SHP77 (cell line): Measurements from ENCODE around the gene CCDC38.

Source experiments
- DNase-seq, 2 experiments: peaks; one replicate each; lab custom pipeline; 2025; lab: John Stamatoyannopoulos, UW

The CCDC38 gene

DNA sequence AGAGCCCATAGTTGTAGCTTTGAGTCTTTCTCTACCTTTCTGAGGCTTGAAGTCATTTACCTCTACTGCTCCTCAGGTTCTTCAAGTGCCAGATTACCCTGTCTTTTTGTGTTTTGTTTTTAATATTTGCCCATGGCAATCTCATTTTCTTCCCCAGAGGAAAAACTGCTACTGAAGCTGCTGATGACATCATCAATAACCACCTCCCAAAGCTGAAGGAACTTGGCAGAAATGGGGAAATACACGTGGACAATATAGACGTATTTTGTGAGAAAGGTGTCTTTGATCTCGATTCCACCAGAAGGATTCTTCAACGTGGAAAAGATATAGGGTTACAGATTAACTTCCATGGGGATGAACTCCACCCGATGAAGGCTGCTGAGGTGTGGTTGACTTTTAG lies 17.8 kb upstream of the CCDC38 start:
- DNase-seq, result no peak

DNA sequence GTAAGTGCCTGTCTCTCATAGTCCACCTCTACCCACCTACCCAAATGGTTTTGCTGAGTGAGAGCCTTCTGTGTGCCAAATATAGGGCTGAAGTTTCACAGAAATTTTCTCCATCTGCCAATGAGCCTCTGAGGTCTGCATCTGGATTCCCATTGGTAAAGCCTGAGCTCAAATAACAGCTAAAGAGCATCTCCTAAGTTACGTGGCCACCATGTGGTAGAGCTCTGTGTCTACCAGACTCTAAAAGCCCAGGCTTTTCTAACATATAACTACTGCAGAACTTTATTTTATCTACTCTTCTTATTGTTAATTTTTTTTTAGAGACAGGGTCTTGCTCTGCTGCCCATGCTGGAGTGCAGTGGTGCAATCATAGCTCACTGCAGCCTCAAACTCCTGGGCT lies 16.7 kb upstream of the CCDC38 start:
- DNase-seq, result peak in 1 of 2 experiments; percentile 21

GRCh38 chr12:95956557-95957145 lies 14.2 kb upstream of the CCDC38 start:
- DNase-seq, result no peak

- no peak for DNase-seq
Measured at GRCh38 chr12:95955549-95956159, 13.2 kb upstream of the CCDC38 start.

GRCh38 chr12:95953000-95953399 lies 10.6 kb upstream of the CCDC38 start:
- DNase-seq, result no peak

DNA sequence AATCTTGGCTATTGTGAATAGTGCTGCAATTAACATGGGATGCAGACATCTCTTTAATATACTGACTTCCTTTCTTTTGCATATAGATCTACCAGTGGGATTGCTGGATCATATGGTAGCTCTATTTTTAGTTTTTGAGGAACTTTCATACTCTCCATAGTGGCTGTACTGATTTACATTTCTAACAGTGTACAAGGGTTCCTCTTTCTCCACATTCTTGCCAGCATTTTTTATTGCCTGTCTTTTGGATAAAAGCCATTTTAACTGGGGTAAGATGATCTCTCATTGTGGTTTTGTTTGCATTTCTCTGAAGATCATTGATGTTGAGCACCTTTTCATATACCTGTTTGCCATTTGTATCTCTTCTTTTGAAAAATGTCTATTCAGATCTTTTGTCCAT lies 9.1 kb upstream of the CCDC38 start:
- no peak for DNase-seq

GRCh38 chr12:95949477-95950206 lies 7.2 kb upstream of the CCDC38 start:
- DNase-seq, result no peak

- DNase-seq, result no peak
Measured at GRCh38 chr12:95944108-95944704, 1.8 kb upstream of the CCDC38 start.

DNA sequence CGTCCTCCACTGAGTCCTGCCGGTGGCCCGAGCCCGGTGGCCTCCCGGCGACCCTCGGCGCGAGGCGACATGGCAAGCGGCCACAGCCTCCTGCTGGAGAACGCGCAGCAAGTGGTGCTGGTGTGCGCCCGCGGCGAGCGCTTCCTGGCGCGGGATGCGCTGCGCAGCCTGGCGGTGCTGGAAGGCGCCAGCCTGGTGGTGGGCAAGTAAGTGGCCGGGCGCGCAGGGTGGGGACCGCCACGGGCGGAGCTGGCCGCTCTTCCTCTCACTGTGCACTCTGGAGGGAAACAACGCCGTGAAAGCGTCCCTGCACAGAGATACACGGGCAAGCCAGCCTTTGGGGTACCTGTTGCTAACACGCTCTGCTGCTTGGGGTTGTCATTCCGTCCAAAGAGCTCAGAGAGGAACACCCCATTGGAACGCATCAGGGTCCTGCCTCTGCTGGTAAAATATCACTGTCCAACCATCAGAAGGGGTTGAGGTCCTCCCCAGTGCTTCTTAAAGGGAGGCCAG lies 972 bp upstream of the CCDC38 start, which contains the start of gene AMDHD1:
TSS of gene AMDHD1 (plus strand) at position 2 of the 513 bp plus-strand sequence. CDS start at position 70, 68 bp downstream.
- peak; percentile 24 to 56 for DNase-seq

DNA sequence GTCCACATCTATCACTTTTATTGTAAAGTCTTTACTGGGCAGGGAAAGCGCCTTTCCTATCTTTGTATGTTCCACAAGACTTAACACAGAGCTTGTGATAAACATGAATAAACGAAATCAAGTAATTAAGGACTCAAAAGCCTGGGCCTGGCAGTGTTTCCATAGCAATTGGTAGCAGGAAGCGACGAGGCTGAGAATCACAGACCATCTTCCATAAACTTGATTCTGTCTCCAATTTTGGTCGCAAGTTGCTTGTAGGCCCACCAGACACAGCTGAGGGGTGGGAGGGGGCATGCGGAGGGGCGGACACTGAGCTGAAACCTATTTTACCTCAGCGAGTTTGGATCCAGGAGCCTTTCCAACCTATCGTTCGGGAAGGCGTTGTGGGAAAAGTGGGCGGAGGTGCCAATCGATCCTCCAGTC lies 302 bp downstream of the CCDC38 start:
- peak; percentile 45 to 56 for DNase-seq

- peak in 1 of 2 experiments; percentile 23 for DNase-seq
Measured at GRCh38 chr12:95940514-95940913, 1.9 kb downstream of the CCDC38 start.

DNA sequence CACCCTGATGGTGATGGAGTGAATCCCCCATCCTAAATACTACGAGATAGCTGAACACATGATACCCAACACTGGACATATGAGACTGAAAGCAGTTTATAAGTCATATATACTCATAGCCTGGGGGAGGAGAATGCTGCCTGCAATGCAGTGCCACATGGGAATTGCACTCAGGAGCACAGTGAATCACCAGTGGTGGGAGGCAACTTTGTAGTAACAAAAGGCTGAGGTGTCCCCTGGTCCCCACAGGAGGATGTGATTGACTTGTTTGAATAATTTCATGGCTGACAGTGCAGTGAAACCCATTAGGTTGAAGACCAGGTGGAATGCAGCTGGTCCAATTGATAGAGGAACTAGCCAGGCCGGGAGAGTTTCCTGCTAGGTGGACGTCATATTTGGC lies 20.2 kb downstream of the CCDC38 start:
- DNase-seq, result no peak

DNA sequence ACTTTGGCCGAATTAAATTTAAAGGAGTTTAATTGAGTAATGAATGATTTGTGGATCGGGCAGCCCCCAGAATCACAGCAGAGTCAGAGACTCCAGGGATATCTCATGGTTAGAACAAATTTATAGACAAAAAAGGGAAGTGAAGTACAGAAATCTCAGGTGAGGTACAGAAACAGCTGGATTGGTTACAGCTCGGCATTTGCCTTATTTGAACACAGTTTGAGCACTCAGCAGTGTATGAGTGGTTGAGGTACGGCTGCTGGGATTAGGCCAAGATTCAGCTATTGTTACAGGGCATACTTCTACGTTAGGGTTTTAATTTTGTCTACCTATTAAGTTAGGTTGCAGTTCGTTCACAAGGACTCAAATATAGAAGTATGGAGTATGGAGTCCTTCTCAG lies 23.3 kb downstream of the CCDC38 start:
- DNase-seq, result no peak

GRCh38 chr12:95918194-95918993 lies 24.0 kb downstream of the CCDC38 start:
- DNase-seq, result peak; percentile 53 to 62

DNA sequence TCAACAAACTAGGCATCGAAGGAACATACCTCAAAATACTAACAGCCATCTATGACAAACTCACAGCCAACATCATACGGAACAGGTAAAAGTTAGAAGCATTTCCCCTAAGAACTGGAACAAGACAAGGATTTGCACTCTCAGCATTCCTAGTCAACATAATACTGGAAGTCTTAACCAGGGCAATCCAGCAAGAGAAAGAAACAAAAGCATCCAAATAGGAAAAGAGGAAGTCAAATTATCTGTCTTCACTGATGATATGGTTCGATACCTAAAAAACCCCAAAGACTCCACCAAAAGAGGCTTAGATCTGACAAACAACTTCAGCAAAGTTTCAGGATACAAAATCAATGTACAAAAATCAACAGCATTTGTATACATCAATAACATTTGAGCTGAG lies 32.5 kb downstream of the CCDC38 start:
- no peak for DNase-seq

GRCh38 chr12:95908573-95908972 lies 33.8 kb downstream of the CCDC38 start:
- no peak for DNase-seq

DNA sequence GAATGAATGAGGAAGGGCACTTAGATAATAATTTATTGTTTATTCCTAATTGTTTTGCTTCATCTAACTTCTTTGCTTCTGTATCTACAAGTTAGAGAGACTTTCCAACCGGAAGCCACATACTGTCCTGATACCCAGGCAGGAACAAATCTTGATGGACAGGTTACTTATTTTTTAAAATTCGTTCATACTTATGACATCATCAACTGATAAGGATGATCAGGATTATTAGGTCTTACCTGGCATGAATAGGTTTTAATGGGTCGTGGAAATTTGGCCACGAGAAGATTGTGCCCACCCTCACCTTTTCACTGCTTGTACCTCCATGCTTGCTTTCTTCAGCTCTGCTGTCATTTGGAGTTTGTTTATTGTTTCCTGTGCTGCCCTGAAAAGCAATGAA lies 44.3 kb downstream of the CCDC38 start:
- no peak for DNase-seq

- no peak for DNase-seq
Measured at GRCh38 chr12:95896846-95897245, 45.6 kb downstream of the CCDC38 start.

DNA sequence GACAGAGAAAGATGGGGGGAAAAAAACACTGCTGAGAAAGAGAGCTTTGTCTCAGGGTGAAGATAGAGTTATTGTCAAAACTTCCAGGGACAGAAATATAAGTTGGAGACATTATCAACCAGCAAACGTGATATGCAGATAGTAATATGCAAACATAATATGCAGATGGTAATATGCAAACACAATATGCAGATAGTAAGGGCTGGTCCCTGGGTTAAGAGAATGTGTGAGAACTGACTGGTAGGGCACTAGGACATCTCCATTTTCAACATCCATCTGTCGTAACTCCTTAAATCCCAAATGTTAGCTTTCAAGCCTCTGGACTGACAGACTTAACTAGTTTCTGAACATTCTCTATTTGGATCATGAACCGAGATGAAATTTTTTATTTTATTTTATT lies 51.5 kb downstream of the CCDC38 start:
- no peak for DNase-seq

GRCh38 chr12:95887311-95887710 lies 55.1 kb downstream of the CCDC38 start:
- DNase-seq, result no peak

DNA sequence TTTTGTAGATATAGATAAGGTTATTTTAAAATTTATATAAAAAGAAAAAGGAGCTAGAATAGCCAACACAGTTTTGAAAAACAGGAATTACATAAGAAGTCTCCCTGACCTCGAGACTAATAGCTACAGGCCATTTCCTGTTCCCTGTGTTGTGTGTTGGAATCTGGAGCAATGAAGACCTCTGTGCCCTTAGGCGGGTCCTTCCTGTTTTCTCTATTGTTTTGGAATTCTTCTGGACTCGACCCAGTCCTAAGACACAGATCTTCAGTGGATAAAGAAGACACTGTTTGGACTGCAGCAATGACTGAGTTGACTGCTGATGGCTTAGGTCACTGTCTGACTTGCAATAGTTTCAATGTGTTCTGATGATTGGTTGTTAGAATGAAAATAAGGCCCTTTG lies 57.4 kb downstream of the CCDC38 start:
- no peak for DNase-seq

- DNase-seq, result no peak
Measured at GRCh38 chr12:95882873-95883272, 59.5 kb downstream of the CCDC38 start.
